Caki2 (cell line): ENCODE measurements around the gene OSCP1. TPM values are rescaled to one million over a fixed set of nuclear protein-coding genes. Genes with fewer than 3 reads are reported as not detected.

Experiments
- DNase-seq: peaks from one replicate; pipeline ENCODE4 v3.0.0-alpha.2; 2015; ENCODE audit warnings: low read depth
- in situ Hi-C: cut with HindIII; loops from 2 replicates; pipeline ENCODE4 v1.10.0; 2016; ENCODE audit warnings: low sequenced_read_pairs, low pct_unique_long_range_greater_than_20kb, mixed read lengths
- total RNA-seq: library from RNA; depleted of rRNA; stranded (reverse); fragments of >200 nt; shearing (Covaris generic); gene quantifications from 2 replicates; pipeline ENCODE4 v1.2.3, GENCODE V29; 2014; ENCODE audit warnings: low replicate concordance

Gene OSCP1
- total RNA-seq, 1 experiment from 2014 or later, result 9.1 TPM

GRCh38 chr1:36392836-36393235 lies 57.4 kb downstream of the OSCP1 start:
- in situ Hi-C loops, result no loop called here
- no peak for DNase-seq

DNA sequence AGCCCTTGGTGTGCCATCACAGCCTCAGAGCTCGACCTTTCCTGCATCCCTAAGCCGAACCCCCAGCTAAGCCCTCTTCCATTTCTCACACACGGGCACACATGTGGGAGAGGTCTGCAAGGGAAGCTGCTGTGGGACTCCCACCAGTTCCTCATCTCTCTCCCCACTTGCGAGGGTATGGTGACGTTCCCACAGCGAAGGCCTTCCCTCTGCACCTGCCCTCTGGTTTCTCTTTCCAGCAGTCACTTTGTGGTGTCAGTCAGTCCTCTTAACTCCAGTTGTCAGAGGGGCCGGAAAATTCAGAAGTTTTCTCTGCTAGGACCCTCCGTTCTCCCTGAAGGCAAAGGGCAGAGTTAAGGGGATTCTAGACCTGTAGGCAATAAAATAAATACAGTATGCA lies 59.0 kb downstream of the OSCP1 start:
- DNase-seq, result no peak
- in situ Hi-C loops, result no loop called here

GRCh38 chr1:36390411-36390810 lies 59.8 kb downstream of the OSCP1 start:
- no peak for DNase-seq
- in situ Hi-C loops, result no loop called here

DNA sequence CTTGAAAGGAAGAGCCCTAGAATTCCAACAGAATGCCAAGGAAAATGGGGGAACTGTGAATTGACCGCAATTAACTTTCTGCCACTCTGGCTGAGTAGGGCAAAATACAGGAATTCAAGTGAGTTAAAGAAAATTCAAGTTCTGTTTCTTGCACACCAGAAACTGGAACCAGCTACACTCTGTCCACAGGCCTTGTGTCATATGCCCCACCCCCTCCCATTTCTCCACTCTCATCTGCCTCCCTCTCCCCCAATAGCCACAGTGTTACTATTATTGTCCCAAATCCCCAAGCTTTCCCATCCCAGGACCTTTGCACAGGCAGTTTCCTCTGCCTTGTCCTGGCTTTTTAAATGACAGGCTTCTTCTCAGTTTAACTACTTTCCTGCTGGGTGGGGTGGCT lies 60.3 kb downstream of the OSCP1 start:
- no peak for DNase-seq

GRCh38 chr1:36389261-36389660 lies 61.0 kb downstream of the OSCP1 start:
- in situ Hi-C loops, result no loop called here
- no peak for DNase-seq

More for the DNA sequence above, 60.3 kb downstream of the OSCP1 start:
- in situ Hi-C loops, result no loop called here

GRCh38 chr1:36387141-36387949 lies 62.9 kb downstream of the OSCP1 start:
- in situ Hi-C loops, result no loop called here
- no peak for DNase-seq

DNA sequence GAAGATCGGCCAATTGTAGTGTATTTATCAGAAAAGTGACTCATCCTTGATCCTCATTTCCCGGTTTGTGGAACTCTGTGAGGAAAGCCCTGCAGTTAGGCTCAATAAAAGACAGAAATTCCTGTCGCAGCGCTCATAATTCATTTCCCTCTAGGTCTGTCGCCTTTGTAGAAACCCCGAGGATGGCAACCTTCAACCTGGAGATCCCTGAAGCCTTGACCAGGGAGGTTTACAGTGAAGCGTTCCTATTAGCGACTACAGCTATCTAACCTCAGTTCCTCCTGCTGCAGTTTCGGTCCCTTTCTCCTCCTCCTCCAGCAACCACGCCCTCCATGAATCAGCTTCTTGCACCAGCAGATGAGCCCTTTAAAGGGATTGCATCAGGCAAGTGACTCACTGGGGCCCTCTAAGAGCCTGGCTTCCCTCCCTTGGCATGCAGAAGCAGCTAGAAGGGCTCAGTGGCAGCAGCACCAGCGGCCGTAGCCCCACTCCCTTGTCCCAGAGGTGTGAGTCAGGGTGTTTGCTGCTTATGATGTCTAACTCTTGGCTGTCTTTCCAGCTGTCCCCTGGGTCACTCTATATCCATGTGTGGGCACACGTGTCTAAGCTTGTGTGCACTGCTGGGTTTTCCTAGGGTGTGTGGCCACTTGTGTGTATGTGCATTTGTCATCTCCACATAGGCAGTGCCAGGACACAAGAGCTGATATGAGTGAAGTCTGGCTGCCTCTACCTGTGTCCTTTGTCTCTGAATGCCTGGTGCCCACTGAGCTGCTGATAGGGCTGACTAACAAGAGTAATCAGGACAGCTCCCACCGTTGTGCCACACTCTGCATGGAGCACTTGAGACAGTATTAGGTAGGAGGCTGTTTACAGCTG lies 63.7 kb downstream of the OSCP1 start:
- in situ Hi-C loops, result no loop called here
- DNase-seq, result peak; percentile 99

- in situ Hi-C loops, result no loop called here
- peak; percentile 95 for DNase-seq
These were observed 64.6 kb downstream of the OSCP1 start, which contains the start of gene STK40 for GRCh38 chr1:36385410-36386264. Gene STK40, minus strand, starts transcription at chr1:36385924. Its CDS starts 24,592 bp downstream, at chr1:36361332.

DNA sequence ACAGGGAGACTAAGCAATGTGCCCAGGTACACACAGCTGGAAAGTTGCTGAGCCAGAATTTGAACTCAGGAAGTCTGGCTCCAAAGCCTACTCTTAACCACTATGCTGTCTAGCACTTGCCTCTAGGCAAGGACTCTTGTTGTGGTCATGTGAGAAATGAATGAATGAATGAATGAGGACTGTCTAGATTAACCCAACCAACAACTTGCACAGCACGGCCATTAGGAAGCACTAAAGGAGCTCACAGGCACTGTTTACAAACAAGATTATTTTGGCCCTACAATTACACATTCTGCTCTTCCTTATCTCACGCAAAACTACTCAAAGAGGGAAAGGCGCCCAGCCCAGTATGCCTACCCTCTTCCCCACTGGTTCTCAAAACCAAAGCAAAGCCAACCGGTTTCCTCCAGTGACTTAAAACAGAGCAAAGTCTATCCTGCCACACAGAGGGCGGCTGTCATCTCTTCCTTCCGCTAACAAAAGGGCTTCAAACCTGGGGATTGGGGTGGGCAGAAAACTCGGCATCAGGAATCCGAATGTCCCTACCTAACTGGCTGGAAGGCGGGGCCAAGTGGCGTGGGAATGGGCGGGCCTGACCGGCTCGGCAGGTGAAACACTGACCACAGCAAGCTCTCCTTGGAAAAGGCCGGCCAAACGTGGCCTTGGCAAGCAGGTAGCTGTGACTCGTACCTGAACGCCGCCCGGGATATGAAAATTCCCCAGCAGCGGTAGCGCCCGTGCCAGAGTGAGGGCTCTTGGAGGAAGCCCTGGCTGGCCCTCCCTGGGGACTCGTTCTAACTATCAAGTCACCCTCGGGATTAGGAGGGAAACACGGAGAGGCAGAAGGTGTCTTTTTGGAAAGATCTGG lies 65.5 kb downstream of the OSCP1 start:
- in situ Hi-C loops, result no loop called here

GRCh38 chr1:36383240-36383639 lies 67.0 kb downstream of the OSCP1 start:
- no peak for DNase-seq
- in situ Hi-C loops, result no loop called here

More for the DNA sequence above, 65.5 kb downstream of the OSCP1 start:
- DNase-seq, result peak; percentile 48

GRCh38 chr1:36382669-36383068 lies 67.6 kb downstream of the OSCP1 start:
- DNase-seq, result no peak
- in situ Hi-C loops, result no loop called here

DNA sequence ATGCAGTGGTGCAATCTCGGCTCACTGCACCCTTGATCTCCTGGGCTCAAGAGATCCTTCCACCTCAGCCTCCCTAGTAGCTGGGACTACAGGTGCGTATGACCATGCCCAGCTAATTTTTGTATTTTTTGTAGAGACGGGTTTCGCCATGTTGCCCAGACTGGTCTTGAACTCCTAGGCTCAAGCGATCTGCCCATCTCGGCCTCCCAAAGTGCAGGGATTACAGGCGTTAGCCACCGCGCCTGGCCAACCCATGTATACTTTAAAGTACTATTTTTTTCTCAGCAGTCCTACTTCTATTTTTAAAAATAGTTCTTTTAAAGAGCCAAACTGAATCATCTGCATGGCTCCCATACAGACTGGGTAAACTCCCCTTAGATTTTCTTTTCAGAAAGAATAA lies 68.0 kb downstream of the OSCP1 start:
- no peak for DNase-seq
- in situ Hi-C loops, result no loop called here

- in situ Hi-C loops, result no loop called here
- no peak for DNase-seq
These were observed 68.8 kb downstream of the OSCP1 start for GRCh38 chr1:36381405-36381804.

GRCh38 chr1:36380782-36381181 lies 69.5 kb downstream of the OSCP1 start:
- no peak for DNase-seq
- in situ Hi-C loops, result no loop called here

GRCh38 chr1:36380143-36380619 lies 70.1 kb downstream of the OSCP1 start:
- in situ Hi-C loops, result no loop called here
- no peak for DNase-seq

- DNase-seq, result no peak
- in situ Hi-C loops, result no loop called here
These were observed 72.3 kb downstream of the OSCP1 start for GRCh38 chr1:36377791-36378492.

DNA sequence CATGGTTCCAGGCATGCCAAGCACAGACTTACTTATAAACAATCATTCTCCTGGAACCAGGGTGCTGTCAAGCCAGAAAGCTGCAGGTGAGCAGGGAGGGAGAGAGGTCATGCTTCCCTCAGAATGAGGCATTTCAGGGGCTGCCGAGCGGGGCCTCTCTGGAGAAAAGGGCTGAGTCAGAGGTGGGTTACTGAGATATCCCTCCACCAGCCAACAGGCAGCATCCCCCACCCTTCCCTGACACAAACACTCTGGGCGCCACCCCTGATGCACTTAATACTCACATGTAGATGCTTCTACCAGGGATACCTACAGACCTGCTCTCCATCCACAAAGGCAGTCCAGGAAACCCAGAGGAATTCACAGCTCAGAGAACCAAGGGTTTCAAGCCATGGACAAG lies 77.6 kb downstream of the OSCP1 start:
- peak; percentile 22 for DNase-seq
- in situ Hi-C loops, result no loop called here
